Hair follicle dermal papilla cell (primary cell): Measurements from ENCODE around the gene ELOA2. TPM values are rescaled to one million over a fixed set of nuclear protein-coding genes. Genes with fewer than 3 reads are reported as not detected.

Source experiments
- total RNA-seq: library from RNA; depleted of rRNA; stranded (reverse); fragments of >200 nt; gene quantifications from 2 replicates; pipeline ENCODE4 v1.2.3, GENCODE V29; 2012

The ELOA2 gene
- not detected in 2 replicates for total RNA-seq

DNA sequence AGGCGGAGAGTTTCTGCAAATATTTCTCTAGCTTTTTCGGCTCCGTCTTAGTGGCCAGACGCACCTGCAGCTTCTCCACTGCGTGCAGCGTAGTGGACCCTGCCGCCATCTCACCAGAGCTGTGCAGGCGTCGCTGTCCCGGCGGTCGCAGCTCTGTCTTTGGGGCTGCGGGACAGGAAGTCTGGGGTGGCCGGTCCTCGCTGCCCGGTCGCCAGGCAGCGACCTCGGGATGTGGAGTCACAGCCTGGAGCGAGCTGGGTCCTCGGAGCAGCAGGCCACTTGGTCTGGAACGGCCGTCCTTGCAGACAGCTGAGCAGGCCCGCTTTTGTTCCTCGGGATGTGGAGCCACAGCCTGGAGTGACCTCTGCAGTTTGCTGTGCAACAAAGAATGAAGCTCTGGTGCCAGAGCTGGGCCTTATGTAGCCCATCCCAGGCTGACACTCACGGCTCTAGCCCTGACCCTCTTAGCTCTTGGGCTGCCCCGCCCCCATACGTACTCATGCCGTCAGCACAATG is at the start of gene ELOA2:
Gene ELOA2, minus strand, starts transcription at position 466 of the 516 bp plus-strand sequence. Its CDS starts 357 bp downstream, at position 109.

Other genes starting within 250 kb of the ELOA2 start
- gene PIAS2, start 118.1 kb downstream of the ELOA2 start, total RNA-seq: 32.7 and 39.9 TPM in 2 replicates
- 6.3 and 6.8 TPM in 2 replicates for gene KATNAL2, start 118.0 kb downstream of the ELOA2 start, total RNA-seq
- 15.6 and 16.3 TPM in 2 replicates for gene HDHD2, start 114.9 kb upstream of the ELOA2 start, total RNA-seq
- gene IER3IP1, start 140.7 kb upstream of the ELOA2 start, total RNA-seq: 15.4 and 16.7 TPM in 2 replicates
- not detected in 2 replicates for gene SKOR2, start 216.0 kb upstream of the ELOA2 start, total RNA-seq